ENCODE data around the gene UXS1.

Gene UXS1

DNA sequence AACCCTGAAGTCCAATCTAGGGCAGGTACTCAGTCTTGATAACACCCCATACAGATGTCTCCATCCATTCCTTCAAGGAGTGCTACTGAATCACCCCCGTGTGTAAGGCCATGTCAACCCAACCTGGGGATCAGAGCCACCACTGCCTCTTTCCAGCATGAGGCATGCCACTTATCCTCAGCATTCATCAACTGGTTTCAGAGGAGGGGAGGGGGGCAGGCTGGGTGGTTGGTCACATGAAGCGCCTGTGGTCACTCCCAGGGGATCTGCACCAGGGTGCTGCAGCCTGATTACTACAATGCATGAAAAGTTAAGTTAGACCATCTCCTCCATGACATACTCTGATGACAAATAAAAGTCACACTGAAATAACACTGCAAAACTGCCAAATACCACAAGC is 65.0 kb downstream of the UXS1 start:
- TF ChIP-seq, protein P1, sequence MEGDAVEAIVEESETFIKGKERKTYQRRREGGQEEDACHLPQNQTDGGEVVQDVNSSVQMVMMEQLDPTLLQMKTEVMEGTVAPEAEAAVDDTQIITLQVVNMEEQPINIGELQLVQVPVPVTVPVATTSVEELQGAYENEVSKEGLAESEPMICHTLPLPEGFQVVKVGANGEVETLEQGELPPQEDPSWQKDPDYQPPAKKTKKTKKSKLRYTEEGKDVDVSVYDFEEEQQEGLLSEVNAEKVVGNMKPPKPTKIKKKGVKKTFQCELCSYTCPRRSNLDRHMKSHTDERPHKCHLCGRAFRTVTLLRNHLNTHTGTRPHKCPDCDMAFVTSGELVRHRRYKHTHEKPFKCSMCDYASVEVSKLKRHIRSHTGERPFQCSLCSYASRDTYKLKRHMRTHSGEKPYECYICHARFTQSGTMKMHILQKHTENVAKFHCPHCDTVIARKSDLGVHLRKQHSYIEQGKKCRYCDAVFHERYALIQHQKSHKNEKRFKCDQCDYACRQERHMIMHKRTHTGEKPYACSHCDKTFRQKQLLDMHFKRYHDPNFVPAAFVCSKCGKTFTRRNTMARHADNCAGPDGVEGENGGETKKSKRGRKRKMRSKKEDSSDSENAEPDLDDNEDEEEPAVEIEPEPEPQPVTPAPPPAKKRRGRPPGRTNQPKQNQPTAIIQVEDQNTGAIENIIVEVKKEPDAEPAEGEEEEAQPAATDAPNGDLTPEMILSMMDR (IDR thresholded peaks at IDR 0.05; ENCODE audit: insufficient read depth, low read length, missing control alignments) = no peak
- no peak for DNase-seq (ENCODE audit: low read depth, low spot score)
- POLR2A ChIA-PET = no interaction called here
- CTCF ChIA-PET = no interaction called here
- H3K4me3 ChIP-seq (ENCODE audit: low read depth, low read length) = no peak overlapping the region

DNA sequence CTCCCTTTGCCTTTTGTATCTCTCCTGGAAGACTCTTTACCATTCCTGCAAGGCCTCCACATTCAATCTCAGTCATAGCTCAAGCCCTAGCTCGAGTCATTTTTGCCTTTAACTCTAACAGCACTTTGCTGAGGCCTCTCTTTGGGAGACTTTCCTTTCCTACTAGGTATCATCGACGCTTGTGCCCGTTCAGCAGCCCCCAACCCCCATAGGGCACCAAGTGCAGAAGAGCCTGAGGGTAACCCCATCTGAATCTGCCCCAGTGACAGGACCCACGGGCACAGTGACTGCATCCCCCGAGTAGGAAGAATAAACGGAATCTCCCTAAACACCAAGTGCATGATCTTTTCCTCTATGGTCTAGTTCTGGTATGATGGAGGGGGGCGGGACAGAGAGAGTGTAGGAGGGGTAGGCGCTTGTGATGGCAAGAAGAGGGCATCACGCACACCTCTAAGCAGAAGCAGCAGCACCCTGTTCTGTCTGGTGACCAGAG is 66.3 kb downstream of the UXS1 start:
- POLR2A ChIA-PET = no interaction called here
- CTCF ChIA-PET = interaction anchor here (0.9 kb wide), 1 partner anchor 10 kb away, joined by 3 read pairs; no protein-coding TSS in a partner anchor
- TF ChIP-seq, protein P1 (IDR thresholded peaks at IDR 0.05; ENCODE audit: insufficient read depth, low read length, missing control alignments) = no peak
- H3K4me3 ChIP-seq (ENCODE audit: low read depth, low read length) = no peak overlapping the region
- no peak for DNase-seq (ENCODE audit: low read depth, low spot score)

- CTCF ChIA-PET = interaction anchor here (0.9 kb wide), 1 partner anchor 11 kb away, joined by 3 read pairs; no protein-coding TSS in a partner anchor
- H3K4me3 ChIP-seq (ENCODE audit: low read depth, low read length) = no peak overlapping the region
- TF ChIP-seq, protein P1 (IDR thresholded peaks at IDR 0.05; ENCODE audit: insufficient read depth, low read length, missing control alignments) = no peak
- POLR2A ChIA-PET = no interaction called here
- no peak for DNase-seq (ENCODE audit: low read depth, low spot score)
Observed at GRCh38 chr2:106127282-106127771, 66.8 kb downstream of the UXS1 start.

DNA sequence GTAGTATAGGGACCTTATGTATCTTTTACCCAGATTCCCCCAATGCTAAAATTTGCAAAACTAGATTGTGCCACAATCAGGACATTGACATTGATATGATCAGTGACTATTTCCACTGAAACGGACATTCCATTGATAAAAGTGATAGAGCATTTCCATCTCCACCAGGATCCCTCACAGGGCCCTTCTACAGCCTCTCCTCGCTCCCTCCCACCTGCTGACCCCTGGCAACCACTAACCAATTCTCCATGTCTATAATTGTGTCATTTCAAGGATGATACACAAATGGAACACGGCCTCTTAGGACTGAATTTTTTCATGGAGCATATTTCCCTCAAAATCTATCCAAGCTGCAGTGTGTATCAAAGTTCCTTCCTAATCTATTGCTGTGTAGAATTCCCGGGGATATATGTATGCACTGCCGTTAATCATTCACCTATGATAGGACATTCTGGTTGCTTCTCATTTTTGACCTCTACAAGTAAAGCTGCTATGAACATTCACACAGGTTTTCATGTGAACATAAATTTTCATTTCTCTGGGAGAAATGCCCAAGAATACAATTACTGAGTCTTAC is 67.3 kb downstream of the UXS1 start:
- no peak overlapping the region for H3K4me3 ChIP-seq (ENCODE audit: low read depth, low read length)
- POLR2A ChIA-PET = no interaction called here
- DNase-seq (ENCODE audit: low read depth, low spot score) = no peak
- TF ChIP-seq, protein P1 (IDR thresholded peaks at IDR 0.05; ENCODE audit: insufficient read depth, low read length, missing control alignments) = no peak
- CTCF ChIA-PET = interaction anchor here (0.9 kb wide), 1 partner anchor 11 kb away, joined by 3 read pairs; no protein-coding TSS in a partner anchor

DNA sequence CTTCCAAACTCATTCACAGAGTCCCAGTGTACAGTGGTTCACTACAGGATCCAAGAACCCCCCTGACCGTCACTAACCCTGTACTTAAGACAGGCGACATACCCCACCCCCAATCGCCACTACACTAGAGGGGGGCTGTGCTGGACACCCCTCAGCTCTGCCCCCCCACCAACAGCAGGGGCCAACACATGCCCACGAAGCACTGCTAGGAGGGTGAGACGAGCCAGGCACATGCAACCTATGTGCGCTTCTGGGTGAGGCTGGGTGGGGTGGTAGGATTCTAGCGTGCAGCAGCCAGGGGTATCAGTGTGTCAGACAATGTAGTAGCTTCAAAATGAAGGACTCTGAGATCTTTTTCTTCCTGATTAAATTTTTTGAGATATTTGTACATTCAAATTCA is 67.8 kb downstream of the UXS1 start:
- ChIA-PET CTCF (no interaction called here), POLR2A (no interaction called here)
- H3K4me3 ChIP-seq (ENCODE audit: low read depth, low read length) = no peak overlapping the region
- no peak for DNase-seq (ENCODE audit: low read depth, low spot score)
- TF ChIP-seq, protein P1 (IDR thresholded peaks at IDR 0.05; ENCODE audit: insufficient read depth, low read length, missing control alignments) = no peak

- TF ChIP-seq, protein P1 (IDR thresholded peaks at IDR 0.05; ENCODE audit: insufficient read depth, low read length, missing control alignments) = no peak
- no peak overlapping the region for H3K4me3 ChIP-seq (ENCODE audit: low read depth, low read length)
- ChIA-PET POLR2A (no interaction called here), CTCF (interaction anchor here (1.5 kb wide), 1 partner anchor 20 kb away, joined by 5 read pairs; no protein-coding TSS in a partner anchor)
- DNase-seq (ENCODE audit: low read depth, low spot score) = no peak
Observed at GRCh38 chr2:106124905-106125549, 69.1 kb downstream of the UXS1 start.
